ENCODE measurements around the gene PRKG1. TPM values are rescaled to one million over a fixed set of nuclear protein-coding genes. Genes with fewer than 3 reads are reported as not detected.

The PRKG1 gene
- total and polyA plus RNA-seq, 2 of the 4 experiments (the other 2 are of a cell fraction): 3.5 to 18.3 TPM

DNA sequence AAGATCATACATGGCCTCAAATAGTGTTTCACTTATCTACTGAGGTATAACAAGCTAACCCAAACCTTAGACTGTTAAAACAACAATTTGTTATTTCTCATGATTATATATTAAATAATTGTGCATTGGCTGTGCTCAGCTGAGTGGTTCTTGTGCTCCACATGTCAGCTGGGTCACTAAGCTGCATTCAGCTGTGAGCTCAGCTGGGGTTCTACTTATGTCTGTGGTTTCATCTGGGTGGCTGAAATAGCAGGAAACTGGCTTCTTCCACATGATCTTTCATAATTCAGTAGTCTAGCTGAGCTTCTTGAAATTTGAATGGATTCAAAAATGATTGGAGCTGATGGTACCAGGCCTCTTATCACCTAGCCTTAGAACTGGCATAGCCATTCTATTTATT is 806.9 kb downstream of the PRKG1 start:
- 0 out of 2 replicates have a peak, but pooled peaks cover 6% of the 10 kb centered on the region for H3K9me1 ChIP-seq (ENCODE audit: insufficient read depth, low read length)
- CTCF ChIA-PET: no interaction called here
- no peak overlapping the region for H2BK120ac ChIP-seq (ENCODE audit: low read depth, low read length)
- DNase-seq: no peak
- H2BK15ac ChIP-seq (ENCODE audit: low read depth, low read length): no peak overlapping the region
- dilution Hi-C loops (cut with HindIII; ENCODE audit: low sequenced_read_pairs, unreplicated experiment): no loop called here
- H3K4me1 ChIP-seq (ENCODE audit: control insufficient read depth, insufficient read depth, low read length): peaks cover 6% of the 10 kb centered on the region
- H2AFZ ChIP-seq (replicated peaks; ENCODE audit: low read length, poor library complexity): no peak overlapping the region
- no peak overlapping the region for H2AK5ac ChIP-seq (ENCODE audit: low read depth, low read length)
- no peak for TF ChIP-seq POLR2A (IDR thresholded peaks at IDR 0.05; ENCODE audit: low read depth, low read length)
- no peak for TF ChIP-seq MXI1 (IDR thresholded peaks at IDR 0.05; ENCODE audit: borderline replicate concordance, low read depth, low read length)
- TF ChIP-seq RCOR1 (IDR thresholded peaks at IDR 0.05; ENCODE audit: insufficient replicate concordance, low read length): no peak
- TF ChIP-seq FOS (IDR thresholded peaks at IDR 0.05; ENCODE audit: low read depth, low read length): no peak
- TF ChIP-seq, protein P1, sequence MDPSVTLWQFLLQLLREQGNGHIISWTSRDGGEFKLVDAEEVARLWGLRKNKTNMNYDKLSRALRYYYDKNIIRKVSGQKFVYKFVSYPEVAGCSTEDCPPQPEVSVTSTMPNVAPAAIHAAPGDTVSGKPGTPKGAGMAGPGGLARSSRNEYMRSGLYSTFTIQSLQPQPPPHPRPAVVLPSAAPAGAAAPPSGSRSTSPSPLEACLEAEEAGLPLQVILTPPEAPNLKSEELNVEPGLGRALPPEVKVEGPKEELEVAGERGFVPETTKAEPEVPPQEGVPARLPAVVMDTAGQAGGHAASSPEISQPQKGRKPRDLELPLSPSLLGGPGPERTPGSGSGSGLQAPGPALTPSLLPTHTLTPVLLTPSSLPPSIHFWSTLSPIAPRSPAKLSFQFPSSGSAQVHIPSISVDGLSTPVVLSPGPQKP (IDR thresholded peaks at IDR 0.05; ENCODE audit: borderline replicate concordance, low read depth, low read length): no peak
- no peak for TF ChIP-seq RAD21 (IDR thresholded peaks at IDR 0.05; ENCODE audit: low read length)
- TF ChIP-seq, protein P2, sequence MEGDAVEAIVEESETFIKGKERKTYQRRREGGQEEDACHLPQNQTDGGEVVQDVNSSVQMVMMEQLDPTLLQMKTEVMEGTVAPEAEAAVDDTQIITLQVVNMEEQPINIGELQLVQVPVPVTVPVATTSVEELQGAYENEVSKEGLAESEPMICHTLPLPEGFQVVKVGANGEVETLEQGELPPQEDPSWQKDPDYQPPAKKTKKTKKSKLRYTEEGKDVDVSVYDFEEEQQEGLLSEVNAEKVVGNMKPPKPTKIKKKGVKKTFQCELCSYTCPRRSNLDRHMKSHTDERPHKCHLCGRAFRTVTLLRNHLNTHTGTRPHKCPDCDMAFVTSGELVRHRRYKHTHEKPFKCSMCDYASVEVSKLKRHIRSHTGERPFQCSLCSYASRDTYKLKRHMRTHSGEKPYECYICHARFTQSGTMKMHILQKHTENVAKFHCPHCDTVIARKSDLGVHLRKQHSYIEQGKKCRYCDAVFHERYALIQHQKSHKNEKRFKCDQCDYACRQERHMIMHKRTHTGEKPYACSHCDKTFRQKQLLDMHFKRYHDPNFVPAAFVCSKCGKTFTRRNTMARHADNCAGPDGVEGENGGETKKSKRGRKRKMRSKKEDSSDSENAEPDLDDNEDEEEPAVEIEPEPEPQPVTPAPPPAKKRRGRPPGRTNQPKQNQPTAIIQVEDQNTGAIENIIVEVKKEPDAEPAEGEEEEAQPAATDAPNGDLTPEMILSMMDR (conservative IDR thresholded peaks at IDR 0.05; ENCODE audit: low read depth, low read length): no peak
- TF ChIP-seq RFX5 (IDR thresholded peaks at IDR 0.05; ENCODE audit: low read depth, low read length): no peak
- no peak for TF ChIP-seq MAFK (IDR thresholded peaks at IDR 0.05; ENCODE audit: low read depth, low read length)
- TF ChIP-seq, protein P3, sequence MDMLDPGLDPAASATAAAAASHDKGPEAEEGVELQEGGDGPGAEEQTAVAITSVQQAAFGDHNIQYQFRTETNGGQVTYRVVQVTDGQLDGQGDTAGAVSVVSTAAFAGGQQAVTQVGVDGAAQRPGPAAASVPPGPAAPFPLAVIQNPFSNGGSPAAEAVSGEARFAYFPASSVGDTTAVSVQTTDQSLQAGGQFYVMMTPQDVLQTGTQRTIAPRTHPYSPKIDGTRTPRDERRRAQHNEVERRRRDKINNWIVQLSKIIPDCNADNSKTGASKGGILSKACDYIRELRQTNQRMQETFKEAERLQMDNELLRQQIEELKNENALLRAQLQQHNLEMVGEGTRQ (IDR thresholded peaks at IDR 0.05; ENCODE audit: low read depth, low read length): no peak
- no peak overlapping the region for H3K18ac ChIP-seq (ENCODE audit: low read depth, low read length)
- no peak overlapping the region for H2BK5ac ChIP-seq (ENCODE audit: low read depth, low read length, poor library complexity, severe bottlenecking)
- H3K79me1 ChIP-seq (ENCODE audit: low read depth in 1 of 2, low read length in 2 of 2): no peaks in the 10 kb centered on the region
- H4K5ac ChIP-seq (ENCODE audit: low read depth, low read length): no peak overlapping the region
- H3K4me2 ChIP-seq (ENCODE audit: low read depth, low read length): no peak overlapping the region
- no peak overlapping the region for H4K91ac ChIP-seq (ENCODE audit: insufficient read depth, low read depth, low read length)
- H3K23ac ChIP-seq (ENCODE audit: low read depth, low read length): no peak overlapping the region
- H4K8ac ChIP-seq (ENCODE audit: low read depth in 2 of 2, low read length in 2 of 2): no peak overlapping the region
- H3K14ac ChIP-seq (replicated peaks; ENCODE audit: low read depth, low read length): no peak overlapping the region
- H3K4ac ChIP-seq (ENCODE audit: low read depth, low read length): no peak overlapping the region
- no peak overlapping the region for H3K9ac ChIP-seq (ENCODE audit: low read depth, low read length)
- H3K27ac ChIP-seq (ENCODE audit: insufficient read depth, low read length): no peak overlapping the region
- no peak overlapping the region for H2BK20ac ChIP-seq (ENCODE audit: low read depth, low read length)
- no peak overlapping the region for H3K56ac ChIP-seq (ENCODE audit: extremely low read depth, insufficient read depth, low read length)
- POLR2A ChIA-PET (ENCODE audit: unreplicated experiment): no interaction called here
- H3K27me3 ChIP-seq (ENCODE audit: control insufficient read depth, insufficient read depth, low read length): no peaks in the 10 kb centered on the region
- no peak for ATAC-seq (ENCODE audit: low read depth)
- H3K36me3 ChIP-seq (ENCODE audit: control insufficient read depth, insufficient read depth, low read length): no peaks in the 10 kb centered on the region
- peaks cover 3% of the 10 kb centered on the region; the same call in 1 of the 2 replicates for H4K20me1 ChIP-seq (ENCODE audit: insufficient read depth, low read length)
- H2AK9ac ChIP-seq (replicated peaks; ENCODE audit: low read depth, low read length, poor library complexity): no peak overlapping the region
- intact Hi-C loops (cut with micrococcal nuclease): no loop called here
- no TSS peak for BruUV-seq (replicated peaks)
- H3K9me3 ChIP-seq (ENCODE audit: control insufficient read depth, insufficient read depth, low read length): no peaks in the 10 kb centered on the region; the same call in 1 of the 2 replicates
- no peak overlapping the region for H3K4me3 ChIP-seq (ENCODE audit: insufficient read depth, low read depth, low read length)
- in situ Hi-C loops (cut with MboI; ENCODE audit: low sequenced_read_pairs): no loop called here
